HG02642 (cell line): ENCODE results near the gene CDKN2AIP.

ENCODE experiments used
- ATAC-seq: cut with Tn5 transposase; IDR thresholded peaks from one replicate; pipeline ENCODE4 v1.9.1; 2021; ENCODE audit warnings: mild to moderate bottlenecking; ENCODE audit not compliant: unreplicated experiment, poor library complexity

Gene CDKN2AIP

DNA sequence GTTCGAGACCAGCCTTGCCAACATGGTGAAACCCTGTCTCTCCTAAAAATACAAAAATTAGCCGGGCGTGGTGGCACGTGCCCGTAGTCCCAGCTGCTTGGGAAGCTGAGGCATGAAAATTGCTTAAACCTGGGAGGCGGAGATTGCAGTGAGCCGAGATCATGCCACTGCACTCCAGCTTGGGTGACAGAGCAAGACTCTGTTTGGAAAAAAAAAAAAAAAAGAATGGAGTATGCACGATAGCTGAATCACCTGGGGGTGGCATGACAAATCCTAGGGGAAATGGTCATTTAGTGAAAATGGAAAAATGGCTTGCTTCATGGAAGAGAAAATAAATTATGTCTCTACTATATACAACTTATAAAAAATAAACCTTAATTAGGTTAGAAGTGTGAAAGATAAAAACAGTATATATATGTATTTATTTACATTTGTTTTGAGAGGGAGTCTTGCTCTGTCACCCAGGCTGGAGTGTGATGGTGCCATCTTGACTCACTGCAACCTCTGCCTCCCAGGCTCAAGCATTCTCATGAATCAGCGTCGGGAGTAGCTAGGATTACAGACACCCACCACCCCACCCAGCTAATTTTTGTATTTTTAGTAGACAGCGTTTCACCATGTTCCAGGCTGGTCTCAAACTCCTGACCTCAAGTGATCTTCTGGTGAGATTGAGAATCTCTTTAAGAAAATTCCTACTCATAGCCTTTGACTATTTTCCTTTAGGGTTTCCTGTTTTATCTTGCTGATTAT is 41.1 kb downstream of the CDKN2AIP start:
- no peak for ATAC-seq

DNA sequence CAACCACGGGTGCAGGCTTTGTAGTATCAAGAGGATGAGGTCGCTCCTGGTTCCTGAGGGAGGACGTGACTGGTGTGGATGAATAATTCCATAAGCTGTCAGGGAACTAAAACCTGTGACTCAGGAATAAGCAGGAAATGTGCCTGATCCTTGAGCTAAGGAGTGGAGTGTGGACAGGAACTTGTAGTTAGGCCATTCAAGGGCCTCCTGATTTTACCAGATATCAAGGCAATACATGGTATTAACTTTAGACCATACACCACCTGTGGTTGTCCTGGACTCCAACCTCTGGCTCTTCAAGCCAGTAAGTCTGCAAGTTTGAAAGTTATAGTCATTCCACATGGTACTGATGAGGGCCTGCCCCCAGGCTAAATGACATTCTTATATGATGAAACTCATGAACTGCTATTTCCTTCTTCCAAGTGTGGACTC is 48.4 kb downstream of the CDKN2AIP start:
- no peak for ATAC-seq

DNA sequence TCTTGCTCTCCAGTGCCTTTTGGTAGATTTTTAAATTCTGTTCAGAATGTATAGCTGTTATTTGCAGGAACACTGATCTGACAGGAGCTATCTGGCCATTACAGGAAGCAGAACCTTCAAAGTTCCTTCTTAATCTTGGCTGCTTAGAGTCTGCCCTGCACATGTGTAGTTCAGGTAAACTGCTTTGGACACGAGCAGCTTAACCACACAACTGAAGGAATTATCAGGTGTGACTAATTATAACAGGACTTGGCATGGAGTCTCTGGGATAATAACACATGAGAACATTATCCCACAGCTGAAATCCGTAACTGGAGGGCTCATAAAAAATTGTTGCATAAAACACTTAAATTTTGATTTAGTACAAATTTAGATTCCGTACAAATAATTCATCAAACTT is 48.8 kb downstream of the CDKN2AIP start:
- ATAC-seq, result no peak

- no peak for ATAC-seq
Measured at GRCh38 chr4:183495184-183495583, 50.7 kb downstream of the CDKN2AIP start.
